HepG2 (cell line): Measurements from ENCODE around the gene CAB39.

ENCODE experiments used
- RFX5 ChIP-seq: IDR thresholded peaks from 2 replicates; pipeline ENCODE4 v1.6.1; 2011; ENCODE audit warnings: low read depth, low read length, improper control_type of control experiment
- SMAD1 ChIP-seq: sonication (generic); formaldehyde crosslinking; IDR thresholded peaks from 2 replicates; pipeline ENCODE4 v1.4.0; 2020; ENCODE audit warnings: missing genetic modification reagents, low read depth, mild to moderate bottlenecking, borderline replicate concordance
- ZNF143 ChIP-seq: sonication (generic); formaldehyde crosslinking; IDR thresholded peaks from 2 replicates; pipeline ENCODE4 v1.4.0; 2020; ENCODE audit warnings: missing genetic modification reagents
- ZNF264 ChIP-seq: sonication (generic); formaldehyde crosslinking; IDR thresholded peaks from 2 replicates; pipeline ENCODE4 v1.4.0; 2020; ENCODE audit warnings: missing genetic modification reagents
- ZNF652 ChIP-seq: IDR thresholded peaks from 2 replicates; pipeline ENCODE4 v1.6.1; 2016; ENCODE audit warnings: low read depth, borderline replicate concordance
- TF ChIP-seq, protein P1 (sequence below): sonication (generic); formaldehyde crosslinking; IDR thresholded peaks from 2 replicates; pipeline ENCODE4 v1.5.0; 2020; ENCODE audit warnings: mild to moderate bottlenecking, missing genetic modification reagents, moderate library complexity
- TF ChIP-seq, protein P2 (sequence below): IDR thresholded peaks from 2 replicates; pipeline ENCODE4 v1.6.1; 2012; ENCODE audit warnings: inconsistent platforms

DNA sequence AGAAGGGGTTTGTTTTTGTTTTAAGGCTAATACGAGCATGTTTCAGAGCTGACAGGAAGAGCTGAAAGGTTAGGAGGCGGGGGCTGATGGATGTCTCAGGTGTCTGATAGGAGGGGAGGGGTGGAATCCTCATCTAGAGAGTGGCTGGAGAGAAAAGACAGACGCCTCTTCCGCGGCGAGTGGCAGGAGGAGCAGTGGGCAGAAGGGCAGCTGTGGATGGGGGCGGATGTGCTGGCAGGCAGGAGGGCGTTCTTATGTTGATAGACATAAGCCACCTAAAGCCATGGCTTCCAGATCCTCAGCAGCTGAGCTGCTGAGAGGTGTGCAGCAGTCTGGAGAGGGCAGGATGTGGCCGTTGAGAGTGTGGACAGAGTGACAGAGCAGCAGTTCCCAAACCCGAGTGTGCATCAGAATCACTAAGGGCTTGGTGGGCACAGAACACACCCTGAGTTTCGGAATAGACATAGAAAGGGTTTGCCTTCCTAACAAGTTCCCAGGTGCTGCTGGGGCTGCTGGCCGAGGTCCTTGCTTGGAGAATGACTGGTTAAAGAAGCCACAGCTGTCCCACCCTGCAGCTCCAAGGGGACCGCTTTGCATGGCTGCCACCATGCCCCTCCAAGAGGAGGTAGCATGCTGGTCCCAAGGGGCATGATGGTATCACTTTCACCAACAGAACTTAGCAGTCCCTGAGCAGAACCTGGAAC, 149.1 kb downstream of the CAB39 start:
- TF ChIP-seq SMAD1 (CRISPR knock-in tag): no peak
- TF ChIP-seq, protein P1, sequence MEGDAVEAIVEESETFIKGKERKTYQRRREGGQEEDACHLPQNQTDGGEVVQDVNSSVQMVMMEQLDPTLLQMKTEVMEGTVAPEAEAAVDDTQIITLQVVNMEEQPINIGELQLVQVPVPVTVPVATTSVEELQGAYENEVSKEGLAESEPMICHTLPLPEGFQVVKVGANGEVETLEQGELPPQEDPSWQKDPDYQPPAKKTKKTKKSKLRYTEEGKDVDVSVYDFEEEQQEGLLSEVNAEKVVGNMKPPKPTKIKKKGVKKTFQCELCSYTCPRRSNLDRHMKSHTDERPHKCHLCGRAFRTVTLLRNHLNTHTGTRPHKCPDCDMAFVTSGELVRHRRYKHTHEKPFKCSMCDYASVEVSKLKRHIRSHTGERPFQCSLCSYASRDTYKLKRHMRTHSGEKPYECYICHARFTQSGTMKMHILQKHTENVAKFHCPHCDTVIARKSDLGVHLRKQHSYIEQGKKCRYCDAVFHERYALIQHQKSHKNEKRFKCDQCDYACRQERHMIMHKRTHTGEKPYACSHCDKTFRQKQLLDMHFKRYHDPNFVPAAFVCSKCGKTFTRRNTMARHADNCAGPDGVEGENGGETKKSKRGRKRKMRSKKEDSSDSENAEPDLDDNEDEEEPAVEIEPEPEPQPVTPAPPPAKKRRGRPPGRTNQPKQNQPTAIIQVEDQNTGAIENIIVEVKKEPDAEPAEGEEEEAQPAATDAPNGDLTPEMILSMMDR (CRISPR knock-in tag): no peak
- TF ChIP-seq, protein P2, sequence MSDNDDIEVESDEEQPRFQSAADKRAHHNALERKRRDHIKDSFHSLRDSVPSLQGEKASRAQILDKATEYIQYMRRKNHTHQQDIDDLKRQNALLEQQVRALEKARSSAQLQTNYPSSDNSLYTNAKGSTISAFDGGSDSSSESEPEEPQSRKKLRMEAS: no peak
- no peak for TF ChIP-seq ZNF652
- no peak for TF ChIP-seq ZNF264 (CRISPR knock-in tag)
- no peak for TF ChIP-seq ZNF143 (CRISPR knock-in tag)
- TF ChIP-seq RFX5: no peak
